DMS153 (cell line): ENCODE results near the gene VIPR2.
"Not testable (repeated sequence)": the region's sequence is repeated elsewhere in the genome, so short reads cannot be mapped to it uniquely, and the experiment has no call there.

Source experiments
- DNase-seq: peaks from one replicate; lab custom pipeline; 2025; lab: John Stamatoyannopoulos, UW

VIPR2 gene

DNA sequence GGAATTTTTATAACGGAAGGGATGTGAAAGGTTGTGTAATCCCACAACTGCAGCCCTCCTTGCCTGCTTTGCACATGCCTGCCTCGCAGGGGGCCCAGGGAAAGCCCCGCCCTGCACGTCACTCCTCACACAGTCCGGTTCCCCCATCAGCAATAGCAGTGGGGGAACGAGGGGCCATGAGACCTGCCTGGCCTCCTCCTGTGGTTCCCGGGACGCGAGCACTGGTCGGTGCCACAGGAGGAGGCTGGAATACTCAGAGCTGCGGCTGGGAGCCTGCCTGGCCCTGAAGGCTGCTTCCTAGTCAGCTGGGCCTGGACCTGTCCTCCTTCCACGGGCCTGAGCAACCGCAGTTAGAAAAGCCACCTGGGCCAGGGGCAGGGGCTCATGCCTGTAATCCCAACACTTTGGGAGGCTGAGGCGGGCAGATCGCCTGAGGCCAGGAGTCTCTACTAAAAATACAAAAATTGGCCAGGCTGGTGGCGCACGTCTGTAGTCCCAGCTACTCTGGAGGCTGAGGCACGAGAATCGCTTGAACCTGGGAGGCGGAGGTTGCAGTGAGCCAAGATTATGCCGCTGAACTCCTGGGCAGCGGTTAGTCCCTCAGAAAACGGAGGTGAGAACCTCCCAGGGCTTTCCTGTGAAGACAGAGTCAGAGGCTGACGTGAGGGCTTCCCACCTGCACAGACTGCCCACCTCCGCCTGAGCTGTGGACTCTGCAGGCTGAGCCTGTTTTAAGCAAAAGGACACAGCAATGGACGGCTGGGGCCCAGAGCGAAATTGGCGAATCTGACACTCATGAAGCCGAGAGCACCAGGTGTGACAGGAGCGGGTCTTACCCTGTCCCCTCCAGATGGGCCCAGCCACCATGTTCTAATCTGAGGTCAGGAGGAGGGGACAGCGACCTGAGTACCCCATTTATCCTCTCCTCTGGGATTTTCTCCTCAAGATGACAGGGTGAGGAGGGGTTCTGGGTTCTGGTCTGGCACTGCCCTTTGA lies 52.9 kb downstream of the VIPR2 start:
- no peak for DNase-seq

DNA sequence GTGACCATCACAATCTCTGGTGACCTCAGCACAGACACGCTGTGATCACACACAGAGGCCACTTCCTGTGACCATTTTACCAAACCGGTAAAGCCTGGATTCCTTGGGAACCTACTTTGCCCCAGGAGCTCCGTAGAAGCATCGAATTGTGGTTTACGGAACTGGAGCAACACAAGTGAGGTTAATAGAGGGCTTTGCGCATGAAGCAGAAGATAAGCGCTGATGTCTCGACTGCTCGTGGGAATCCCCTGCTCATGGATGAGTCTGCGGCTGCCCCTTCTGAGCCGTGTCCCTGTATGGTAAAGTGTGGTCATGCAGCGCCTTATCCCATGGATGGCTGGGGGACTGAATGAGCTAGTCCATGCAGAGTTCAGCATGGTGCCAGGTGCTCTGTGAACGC lies 53.6 kb downstream of the VIPR2 start:
- no peak for DNase-seq

DNA sequence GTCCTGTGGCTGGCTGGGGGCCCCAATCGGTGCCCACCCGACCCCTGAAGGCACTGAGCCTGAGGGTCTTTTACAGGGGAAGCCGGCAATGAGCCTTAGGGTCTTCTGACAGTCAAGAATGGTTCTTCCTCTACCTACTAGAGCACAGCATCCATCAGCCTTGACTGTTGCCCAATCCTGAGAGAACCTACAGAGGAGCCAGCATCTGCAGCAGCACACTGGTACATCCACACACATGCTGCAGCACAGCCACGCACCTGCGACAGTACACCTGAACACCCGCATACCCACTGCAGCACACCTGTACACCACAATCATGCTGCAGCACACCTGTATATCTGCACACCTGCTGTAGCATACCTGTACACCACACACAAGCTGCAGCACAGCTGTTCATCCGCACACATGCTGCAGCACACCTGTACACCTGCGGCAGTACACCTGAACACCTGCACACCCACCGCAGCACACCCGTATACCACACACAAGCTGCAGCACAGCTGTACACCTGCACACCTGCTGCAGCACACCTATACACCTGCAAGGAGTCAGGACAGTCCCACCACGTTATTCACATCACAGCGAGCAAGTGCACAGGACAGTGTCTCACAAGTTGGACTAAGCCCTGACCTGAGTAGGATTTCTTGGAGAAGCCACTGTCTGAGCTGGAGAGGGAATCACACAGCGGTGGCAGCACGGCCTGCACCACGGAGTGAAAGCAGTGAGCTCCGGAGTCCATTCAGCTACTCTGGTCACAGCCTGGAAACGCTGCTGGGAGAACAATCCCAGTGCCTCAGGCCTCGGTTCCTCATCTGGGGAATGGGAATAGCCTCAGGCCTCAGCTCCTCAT lies 56.4 kb downstream of the VIPR2 start:
- DNase-seq, result no peak

DNA sequence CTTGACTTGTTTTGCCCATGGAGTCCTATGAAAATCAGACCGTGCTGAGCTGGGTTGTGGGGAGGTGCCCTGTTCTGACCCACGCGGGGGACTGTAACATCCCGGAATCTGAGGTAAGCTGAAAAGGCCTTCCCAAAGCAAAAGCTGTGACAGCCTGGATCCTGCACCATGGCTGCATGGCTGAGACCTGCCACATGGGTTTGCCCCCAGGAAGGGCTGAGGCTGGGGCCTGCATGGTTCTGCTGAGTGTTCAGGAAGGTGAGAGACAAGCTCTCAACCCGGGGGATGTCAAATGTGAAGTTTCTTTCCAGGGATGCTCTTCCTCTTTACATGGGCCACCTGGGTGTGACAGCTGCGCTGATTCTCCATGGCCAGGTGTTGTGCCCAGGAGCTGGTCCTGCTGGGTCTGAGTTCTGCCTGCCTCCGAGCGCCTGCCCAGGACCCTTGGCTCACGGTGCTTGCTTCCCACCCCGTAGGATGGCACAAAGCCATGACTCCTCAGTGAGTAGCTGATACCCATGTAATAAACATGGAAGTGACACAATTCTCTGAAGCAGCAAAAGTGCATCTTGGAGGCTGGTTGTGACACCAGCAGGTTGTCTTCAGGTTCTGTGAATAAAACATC lies 58.3 kb downstream of the VIPR2 start:
- no peak for DNase-seq

DNA sequence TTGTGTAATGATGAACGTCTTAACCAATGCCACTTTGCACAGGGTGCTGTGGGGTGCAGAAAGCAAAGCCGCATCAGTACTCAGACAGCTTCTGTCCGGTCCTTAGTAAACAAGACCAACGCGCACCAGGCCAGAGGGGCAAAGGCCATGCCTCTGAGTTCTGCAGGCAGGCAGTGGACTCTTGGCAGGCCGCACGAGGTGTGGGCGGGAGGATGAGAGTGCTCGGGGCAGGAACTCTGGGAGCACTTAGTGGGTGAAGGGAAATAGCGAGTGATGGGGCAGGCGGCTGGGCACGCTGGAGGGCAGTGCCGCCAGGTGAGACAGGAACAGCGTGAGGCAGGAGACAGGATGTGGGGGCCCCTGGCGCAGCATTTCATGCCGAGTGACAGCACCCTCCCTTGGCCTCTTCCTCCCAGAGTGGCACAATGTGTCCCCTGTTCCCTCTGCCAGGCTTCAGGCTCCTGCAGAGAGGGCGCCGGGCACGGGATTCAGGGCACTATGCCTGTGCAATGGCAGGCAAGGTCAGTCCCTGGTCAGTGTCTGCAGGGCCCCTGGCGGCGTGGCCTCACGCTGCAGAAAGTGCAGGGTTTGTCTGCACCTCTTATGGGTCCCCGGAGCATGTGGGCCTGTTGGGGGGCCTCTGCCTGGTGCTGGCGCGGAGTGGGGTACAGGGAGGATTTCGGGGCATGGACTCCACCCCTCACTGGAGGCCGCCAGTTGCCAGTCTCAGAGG lies 60.4 kb downstream of the VIPR2 start:
- no peak for DNase-seq

DNA sequence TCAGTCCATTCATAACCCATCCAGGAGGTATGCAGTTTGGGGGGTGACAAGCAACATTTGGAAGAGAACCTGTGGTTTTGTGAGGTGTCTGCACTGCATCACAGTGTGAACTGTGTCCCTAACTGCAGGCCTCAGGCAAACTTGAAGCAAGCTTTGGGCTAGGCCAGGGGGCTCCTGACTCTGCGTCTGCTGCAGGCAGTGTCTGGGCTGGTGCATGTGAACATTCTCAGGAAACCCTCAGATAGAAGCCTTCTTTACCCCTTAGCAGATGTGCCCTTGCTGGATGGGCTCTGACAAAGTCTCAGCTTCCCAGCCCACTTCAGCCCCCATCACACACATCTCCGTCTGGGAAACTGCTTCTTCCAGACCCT lies 61.0 kb downstream of the VIPR2 start:
- DNase-seq, result no peak

DNA sequence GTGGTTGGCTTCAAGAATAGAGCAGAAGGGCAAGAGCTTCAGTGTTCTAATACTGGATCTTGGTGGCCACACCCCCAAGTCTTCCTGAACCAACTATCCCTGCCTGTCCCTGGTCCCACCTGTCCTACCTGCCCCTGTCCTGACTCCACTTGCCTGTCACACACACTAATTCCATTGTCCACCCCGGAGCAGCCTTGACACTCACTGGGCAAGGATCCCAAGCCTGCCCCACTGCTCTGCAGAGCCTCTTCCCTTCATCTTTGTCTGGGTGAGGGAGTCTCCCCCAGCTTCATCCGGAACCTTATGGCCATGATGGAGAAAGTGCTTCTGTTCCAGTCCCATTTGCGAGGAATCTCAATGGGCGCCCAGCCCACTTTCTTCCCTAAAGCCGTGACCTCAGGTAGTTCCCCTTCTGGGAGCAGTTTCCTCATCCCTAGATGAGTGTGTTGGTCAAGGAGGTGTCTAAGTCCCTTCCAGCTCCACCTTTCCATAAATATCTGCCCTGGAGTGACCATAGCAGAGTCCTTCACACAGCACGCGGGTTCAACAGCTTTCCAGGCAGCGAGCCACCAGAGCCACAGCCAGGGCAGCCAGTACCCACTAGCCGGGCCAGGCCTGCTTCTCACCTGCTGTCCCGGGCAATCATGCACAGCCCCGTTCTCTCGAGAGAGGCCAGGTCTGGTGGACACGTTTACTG lies 61.5 kb downstream of the VIPR2 start:
- no peak for DNase-seq

DNA sequence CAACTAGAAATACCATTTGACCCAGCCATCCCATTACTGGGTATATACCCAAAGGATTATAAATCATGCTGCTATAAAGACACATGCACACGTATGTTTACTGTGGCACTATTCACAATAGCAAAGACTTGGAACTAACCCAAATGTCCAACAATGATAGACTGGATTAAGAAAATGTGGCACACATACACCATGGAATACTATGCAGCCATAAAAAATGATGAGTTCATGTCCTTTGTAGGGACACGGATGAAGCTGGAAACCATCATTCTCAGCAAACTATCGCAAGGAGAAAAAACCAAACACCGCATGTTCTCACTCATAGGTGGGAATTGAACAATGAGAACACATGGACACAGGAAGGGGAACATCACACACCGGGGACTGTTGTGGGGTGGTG lies 62.6 kb downstream of the VIPR2 start:
- not testable (repeated sequence) for DNase-seq

DNA sequence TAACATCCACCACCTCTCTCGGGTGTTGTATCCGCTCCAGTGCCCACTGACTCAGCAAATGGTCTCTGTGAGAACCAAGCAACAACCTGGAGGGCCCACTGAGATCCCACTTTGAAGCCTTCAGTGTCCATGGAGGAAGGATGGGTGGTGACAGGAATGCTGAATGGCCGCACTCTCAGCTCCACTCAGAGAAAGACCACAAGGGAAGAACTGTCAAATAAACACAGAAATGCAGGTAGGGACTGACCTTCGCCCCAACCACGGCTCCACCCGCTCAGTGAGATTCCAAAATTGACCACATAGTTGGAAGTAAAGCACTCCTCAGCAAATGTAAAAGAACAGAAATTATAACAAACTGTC lies 65.8 kb downstream of the VIPR2 start:
- no peak for DNase-seq

DNA sequence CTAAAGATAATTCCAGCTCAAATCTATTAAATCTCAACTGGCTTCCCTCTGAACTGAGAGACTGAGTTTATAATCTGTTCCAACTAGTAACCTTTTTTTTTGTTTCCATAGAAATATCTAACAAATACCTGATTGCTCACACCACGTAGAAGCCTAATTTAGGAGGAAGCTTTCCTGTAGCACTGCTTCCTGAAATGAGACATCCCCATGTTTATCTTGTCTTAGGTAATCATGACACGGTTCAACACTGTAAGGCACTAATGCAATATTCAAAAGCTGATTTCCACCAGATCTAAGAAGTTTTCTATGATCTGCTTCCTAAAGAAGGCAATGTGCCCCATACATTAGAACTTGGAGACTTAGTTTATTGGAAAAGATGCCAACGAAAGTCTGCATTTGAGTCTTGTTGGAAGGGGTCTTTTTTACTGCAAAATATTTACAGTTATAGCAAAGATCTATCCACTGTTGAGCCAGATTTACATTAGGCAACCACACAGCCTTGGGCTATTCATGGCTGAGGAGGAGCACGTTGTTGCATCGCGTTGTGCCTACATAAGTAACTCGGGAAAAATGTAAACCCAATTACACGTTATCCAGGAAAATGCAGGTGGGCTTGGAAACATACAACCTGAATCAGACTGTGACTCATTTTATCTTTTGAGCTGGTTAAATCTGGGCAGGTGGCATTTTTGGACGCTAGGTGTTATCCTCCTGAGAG lies 66.3 kb downstream of the VIPR2 start:
- no peak for DNase-seq

DNA sequence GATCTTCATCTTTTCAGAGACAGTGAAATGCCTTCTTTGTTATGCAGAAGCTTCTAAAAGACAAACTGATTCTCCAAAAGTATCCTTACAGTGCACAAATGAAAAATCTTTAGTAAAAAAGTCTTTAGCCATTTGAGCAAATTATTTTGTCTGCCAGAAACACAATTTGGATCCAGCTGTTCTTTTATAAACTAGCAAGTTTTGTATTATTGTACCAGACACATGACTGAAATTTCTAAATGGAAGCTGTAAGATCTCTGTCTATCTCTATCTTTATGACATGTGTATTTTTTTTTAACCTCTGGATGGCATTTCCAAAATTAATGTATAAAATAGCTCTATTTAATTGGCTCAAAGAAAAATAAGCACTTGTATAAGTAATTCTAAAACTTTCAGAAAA lies 68.3 kb downstream of the VIPR2 start:
- no peak for DNase-seq

DNA sequence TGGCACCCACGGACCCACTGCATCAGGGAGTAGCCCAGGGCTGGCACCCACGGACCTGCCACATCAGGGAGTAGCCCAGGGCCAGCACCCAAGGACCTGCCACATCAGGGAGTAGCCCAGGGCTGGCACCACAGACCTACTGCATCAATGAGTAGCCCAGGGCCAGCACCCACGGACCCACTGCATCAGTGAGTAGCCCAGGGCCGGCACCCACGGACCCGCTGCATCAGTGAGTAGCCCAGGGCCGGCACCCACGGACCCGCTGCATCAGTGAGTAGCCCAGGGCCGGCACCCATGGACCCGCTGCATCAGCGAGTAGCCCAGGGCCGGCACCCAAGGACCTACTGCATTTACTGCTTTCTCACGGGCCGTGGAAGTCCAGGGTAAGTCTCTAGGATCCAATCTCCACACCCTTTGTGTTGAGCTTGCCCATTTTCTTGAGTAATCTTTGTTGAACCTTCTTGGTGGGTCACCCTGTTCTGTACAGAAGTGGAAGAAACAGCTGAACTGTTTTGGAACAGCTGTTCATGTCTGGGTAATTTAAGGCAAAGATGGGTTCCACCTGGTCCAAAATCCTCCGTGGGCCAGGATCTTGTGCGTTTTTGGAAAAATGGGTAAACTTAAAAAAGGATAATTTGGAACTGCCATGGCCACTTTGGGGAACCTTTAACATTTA lies 69.0 kb downstream of the VIPR2 start:
- DNase-seq, result no peak

DNA sequence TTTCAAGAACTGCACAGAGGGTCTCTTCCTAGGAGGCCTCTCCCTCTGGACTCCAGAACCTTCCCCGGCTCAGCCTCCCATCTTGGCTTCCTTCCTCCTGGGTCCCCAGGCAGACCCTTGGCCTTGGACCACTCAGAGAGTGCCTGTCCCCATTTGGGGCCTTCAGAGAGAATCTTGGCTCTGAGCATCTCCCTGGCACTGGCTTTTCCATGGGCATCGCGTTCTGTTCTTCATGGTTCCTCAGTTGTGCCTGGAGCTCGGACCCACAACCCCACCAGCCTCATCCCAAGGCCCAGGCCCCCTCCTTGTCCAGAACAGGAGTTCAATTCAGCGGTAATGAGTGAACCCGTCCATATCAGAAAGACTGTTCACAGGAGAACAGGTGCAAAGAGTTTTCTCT lies 73.4 kb downstream of the VIPR2 start:
- DNase-seq, result no peak

DNA sequence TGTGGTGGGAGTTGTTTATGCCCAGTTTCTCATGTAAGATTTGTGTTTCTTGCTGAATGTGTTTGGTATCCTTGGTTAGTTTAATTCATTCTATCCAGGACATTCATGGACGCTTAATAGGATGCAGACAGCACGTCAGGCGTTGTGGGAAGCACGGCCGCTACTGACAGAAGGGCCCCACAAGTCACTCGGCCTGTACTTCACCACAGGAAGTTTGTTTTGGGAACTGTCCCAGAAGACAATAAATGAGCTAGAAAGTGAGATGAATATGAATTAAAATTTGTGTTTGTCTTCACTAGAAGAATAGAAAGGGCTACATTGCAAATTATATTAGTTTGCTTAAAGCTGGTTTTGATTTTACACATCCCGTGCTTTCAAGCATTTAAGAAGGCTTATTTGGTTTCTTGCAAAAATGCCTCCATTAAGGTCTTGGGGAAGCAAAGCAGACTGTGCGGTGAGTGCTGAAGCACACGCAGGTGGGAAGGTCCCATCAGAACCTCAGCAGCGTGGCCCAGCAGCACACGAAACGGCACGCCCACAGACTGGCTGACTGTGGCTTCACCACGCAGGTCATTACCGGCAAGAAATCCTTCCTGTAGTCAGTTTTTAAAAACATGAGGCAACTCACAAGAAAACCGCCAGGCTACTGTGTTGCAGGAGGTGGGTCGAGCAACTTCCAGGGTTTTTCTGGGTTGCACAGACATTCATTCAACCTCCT lies 74.1 kb downstream of the VIPR2 start:
- DNase-seq, result no peak

DNA sequence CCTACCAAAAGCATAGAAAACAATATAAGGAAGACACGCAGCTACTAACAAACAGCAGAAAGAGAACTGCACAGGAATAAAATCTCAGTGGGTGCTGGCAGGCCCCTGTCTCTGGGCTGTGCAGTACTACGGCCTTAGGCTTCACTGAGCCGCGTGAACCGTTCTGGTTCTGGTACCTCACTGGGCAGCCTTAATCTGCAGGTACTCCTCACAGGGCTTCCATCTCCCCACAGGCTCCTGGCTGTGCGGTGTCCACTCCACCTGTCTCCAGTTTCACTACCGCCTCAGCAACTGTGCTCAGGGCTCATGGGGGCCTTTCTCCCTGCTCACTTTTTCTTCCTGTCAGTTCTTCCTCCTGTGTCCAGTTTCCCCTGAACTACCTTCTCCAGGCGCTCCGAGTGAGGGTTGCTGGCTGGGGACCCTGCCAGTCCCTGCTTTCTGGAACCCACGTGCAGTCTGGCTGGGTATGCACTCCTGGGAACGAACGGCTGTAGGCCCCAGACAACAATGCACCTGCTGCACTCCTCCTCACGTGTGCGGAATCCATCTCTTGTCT lies 75.7 kb downstream of the VIPR2 start:
- no peak for DNase-seq

DNA sequence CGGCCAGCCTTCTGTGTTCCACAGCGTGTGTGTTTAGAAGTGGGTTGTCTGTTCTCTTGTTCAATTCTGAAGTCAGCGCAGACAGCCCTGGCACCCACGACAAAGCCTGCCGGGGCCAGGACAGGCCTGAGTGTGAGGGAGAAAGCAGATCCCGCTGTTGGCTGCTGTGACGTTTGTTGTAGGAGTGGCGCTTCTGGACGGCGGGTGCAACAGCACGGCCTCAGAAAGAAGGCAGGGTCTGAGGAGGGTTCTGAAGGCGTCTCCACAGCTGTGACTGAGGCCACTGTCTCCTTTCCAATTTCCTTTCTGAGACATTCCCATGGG lies 76.2 kb downstream of the VIPR2 start:
- DNase-seq, result no peak

DNA sequence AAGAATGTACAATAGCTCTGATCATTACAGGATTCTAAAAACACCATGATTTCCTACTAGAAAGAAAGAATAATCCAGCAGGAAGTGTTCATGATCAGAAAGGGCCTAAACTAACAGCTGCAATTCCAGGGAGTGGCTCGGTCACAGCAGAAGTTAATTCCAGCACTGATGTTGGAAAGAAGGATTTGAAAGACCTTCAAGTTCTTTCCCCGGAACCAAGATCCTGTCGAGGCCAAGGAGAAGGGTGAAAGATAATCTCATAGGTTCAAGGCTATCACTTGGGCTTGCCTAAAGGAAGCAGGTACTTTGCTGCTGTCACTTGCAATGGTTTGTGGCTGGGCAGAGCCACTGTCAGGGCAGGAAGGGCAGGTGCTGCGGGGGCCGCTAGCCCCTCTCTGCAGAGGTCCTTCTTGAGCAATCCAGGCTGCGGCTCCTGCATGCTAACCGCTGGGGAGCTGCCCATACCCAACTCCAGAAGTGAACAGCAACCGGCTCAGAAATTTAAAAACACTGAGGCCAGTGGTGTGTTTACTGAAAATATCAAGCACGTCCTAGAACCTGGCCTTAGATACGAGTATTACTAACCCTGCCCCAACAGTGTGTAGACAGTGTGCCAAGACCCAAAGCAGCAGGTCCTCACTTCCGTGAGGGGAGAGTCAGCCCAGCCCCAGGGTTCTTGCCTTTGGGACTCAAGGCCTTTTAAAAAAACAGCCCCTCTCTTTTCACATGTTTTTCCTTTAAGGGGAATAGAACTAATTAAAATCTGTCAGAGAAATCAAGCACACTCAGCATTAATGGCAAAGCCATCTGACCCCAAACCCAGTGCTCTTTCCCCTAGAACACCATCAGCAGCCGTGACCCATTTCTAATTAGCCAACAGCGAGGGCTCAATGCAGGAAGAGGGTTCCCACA lies 76.8 kb downstream of the VIPR2 start:
- no peak for DNase-seq
